CD4-positive, alpha-beta T cell treated with Interferon gamma for 1 hour (primary cell): ENCODE data around the gene METTL8.

Experiments used
- DNase-seq: peaks from one replicate; pipeline ENCODE4 v3.0.0-alpha.2; 2020

METTL8 gene

DNA sequence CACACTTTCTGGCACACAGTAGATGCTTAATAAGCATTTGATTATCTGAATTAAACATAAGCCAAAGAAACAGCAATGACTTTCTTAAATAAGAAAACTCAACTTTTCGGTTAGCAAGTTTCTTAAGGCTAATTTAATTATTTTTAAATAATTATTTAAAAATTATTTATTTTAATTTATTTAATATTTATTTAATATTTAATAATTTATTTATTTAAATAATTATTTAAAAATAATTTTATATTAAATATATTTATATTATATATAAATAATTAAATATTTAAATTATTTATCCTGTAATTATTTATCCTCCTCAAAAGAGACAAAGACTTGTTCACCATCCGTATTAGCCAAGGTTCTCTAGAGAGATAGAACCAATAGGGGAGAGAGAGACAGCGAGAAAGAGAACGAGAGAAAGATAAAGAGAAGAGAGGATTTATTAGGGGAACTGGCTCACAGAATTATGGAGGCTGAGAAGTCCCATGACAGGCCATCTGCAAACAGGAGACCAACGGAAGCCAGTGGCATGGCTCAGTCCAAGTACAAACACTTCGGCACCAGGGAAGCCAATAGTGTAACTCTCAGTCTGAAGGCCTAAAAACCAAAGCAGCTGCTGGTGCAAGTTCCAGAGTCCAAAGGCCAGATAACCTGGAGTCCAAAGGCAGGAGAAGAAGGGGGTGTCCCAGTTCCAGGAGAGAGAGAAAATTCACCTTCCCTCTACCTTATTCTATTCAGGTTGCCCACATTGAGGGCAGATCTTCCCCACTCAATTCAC lies 125.3 kb downstream of the METTL8 start:
- no peak for DNase-seq

DNA sequence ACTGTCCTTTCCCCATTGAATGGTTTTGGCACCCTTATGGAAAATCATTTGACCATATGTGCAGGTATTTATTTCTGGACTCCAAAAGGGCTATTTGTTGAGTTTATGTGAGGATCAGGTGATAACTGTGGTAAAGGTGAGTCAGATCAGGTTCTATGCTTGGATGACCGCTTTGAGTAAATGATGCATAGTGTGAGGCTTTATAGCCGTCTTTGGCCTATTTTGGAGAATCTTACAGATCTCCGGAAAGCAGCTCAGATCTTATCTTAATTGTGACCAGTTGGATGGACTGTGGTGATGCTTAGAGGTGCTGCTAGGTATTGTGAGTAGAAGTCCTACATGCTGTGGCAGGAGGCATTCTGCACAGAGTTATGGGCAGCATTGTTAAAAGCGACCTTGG lies 126.2 kb downstream of the METTL8 start:
- DNase-seq: no peak

DNA sequence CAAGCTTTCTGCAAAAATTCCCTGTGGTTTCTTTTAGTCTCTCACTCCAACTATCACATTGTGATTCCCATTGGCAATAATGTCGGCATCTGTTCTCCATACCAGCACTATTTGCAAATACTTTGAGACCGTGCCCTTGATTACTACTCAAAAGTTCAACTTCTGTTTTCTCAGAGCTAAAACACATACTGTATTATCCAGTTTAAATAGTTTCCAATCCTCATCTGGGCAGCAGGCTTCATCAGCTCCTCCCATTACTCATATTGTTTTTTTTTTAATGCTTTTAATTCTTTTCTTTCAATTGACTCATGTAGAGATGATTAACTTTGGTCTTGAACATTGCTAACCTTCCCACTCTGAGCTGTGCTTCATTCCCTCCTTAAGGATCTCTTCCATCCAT lies 135.8 kb downstream of the METTL8 start:
- no peak for DNase-seq

DNA sequence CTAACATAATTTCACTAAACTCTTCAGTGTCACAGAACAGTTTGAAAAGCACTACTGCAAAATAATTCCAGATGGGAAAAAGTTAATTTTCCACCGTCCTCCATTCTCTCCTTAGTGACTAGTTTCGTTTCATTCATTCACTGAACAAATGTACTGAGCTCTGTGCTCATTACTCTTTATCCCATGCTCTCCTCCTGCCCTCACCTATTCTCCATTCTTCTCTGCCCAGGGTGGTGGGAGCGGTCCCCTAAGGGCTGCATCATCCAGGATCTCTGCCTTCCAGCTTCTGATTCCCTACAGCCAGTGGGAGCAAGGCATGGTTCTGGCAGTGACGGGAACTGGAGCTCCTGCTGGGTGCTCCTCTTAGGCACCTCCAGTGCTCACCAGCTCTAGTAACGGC lies 139.2 kb downstream of the METTL8 start:
- no peak for DNase-seq

DNA sequence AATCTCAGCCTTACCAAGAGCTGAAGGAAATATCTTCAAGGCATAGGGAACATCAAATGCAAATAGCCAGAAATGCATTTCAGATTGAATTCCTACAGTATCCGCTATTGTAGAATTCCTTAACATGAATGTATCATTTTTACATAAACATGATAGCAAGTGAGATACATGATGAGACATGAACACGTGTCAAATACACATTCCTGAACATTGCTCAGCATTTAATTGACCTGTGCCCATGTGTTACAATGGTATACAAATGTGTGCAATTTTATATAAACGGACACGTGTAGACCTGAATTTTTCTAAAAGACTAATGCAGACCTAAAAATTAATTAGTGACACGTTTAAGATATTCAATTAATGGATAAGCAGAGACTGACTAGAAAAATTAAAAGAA lies 140.1 kb downstream of the METTL8 start:
- DNase-seq: no peak

DNA sequence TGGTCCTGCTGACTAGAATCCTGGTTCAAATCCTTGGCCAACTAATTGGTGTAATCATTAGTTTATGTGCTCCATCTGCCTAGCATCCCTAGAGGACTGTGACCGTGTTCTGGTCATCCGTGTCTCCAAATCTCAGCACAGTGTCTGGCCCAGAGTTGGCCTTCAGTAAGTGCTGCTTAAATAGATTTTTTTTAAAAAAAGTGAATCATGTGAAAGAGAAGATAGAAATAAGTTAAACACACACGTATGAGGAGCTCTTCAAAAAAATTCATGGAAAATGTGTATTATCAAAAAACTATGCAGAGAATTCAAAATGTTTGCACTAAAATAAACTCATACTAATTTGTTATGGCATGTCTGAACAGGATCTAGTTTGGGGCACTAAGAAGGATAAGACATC lies 143.8 kb downstream of the METTL8 start:
- DNase-seq: no peak

DNA sequence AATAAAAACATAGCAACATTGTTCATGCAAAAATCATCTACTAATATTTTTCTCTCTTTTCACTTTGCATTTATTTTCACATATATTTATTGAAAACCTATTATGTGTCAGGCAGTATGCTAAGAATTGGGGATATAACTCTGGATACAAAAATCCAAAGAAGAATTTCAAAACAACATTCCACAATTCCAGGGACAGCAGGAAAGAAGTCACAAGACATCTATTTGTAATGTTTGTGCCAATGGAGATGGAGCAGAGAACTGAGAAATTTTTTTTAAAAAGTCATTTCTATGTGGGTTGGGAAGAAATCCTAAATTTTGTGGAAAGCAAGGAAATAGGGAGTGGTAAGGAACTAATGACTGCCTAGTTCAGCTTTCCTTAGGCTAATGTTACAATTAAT lies 144.5 kb downstream of the METTL8 start:
- DNase-seq: no peak

DNA sequence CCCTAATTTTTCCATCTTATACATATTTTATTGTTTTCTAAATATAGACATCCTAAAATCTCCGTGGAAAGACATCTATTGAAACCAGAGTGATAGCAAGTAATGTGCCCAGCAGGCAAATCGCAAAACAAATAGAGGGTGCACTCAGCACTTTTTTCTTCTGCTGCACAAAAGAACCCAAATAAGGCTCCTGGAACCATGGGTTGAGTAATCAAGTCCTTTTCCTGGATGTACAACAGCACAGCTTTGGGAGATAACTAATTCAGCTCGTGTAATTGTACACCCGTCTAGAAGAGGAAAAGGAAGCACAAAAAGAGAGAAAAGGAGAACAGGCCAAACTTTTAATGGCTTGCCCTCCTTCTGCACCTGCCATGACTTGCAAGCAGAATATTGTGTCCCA lies 146.2 kb downstream of the METTL8 start:
- DNase-seq: no peak

DNA sequence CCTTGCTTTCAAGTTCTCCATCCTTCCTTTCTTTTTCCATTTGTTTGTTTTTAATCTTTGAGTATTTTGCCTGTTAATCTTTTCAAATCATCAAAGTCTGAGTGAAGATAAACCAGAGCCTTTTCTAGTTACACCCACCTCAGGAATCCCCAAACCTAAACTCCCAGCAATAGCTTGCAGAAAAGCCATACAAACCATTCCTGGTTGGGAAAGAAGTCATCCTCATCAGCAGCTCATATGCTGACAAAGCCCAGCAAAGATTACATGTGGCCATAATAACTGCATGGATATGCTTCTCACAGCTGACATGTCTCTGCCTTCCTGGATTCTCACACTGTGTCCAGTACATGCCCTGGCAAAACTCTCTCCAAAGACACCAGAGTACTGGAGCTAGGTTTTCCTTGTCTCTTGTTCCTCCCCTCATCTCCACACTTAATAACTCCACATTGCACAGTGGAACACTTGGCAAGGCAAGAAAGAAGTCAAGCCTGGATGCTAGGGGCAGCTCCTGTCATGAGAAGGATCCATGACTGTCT lies 146.7 kb downstream of the METTL8 start:
- DNase-seq: no peak

DNA sequence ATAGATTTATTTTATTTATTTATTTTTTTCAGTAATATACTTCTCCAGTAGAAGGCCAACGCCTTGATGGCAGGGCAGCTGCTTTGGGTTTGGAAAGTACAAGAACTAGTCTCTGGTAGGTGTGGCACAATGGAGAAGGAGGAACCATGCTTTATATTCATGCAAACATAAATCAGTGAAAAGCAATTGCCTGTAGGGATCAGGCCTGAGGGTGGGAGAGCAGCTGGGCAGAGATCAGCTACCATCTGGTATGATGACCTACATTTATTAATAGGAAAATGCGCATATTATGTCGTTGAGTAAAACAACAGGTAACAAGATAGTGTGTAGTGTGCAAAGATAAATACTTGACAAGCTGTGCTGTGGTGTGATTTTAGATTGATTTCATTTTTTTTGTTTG lies 152.7 kb downstream of the METTL8 start:
- no peak for DNase-seq

DNA sequence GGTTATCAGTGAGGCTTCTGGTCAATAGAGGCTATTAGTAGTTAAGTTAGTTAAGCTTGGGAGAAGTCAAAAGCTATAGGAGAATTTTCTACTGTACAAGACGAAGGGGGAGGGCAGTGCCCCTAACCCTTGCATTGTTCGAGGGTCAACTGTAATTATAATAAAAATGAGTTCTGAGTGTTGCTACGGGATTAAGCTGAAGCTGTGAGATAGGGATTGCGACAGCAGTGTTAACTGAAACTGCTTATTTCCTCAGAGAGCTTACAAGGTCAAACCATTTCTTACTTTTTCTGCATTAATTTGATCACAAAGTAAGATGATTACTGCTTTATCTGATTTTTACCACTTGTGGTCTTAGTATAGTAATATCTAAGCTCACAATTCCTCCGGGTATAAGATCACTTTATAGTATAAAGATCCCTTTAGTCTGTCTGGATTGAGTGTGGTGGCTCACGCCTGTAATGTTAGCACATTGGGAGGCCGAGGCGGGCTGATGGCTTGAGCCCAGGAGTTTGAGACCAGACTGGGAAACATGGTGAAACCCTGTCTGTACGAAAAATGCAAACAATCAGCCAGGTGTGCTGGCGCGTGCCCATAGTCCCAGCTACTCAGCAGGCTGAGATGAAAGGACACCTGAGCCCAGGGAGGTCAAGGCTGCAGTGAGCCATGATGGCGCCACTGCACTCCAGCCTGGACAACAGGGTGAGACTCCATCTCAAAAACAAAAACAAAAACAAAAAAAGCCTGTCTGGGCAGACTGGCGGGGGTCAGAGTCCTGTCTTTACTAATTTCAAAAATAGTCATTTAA lies 153.6 kb downstream of the METTL8 start:
- DNase-seq: no peak

DNA sequence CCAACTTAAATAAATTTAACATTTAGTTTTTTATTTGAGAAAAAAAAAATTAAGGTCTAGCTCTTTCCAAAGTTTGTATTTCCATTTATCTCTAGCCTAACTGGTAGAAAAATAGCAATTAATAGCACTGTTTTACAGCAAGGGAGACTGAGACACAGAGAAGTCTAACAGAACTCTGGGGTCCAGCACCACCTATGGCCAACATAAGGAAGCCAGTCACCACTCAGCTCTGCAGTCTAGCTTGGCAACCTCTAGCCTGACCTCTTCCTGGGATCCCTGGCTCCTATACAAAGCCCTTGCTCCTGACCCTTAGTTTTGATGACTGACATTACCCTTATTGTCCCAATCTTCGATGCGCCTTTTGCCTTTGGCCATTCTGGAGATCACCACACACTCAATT lies 159.0 kb downstream of the METTL8 start:
- DNase-seq: no peak

DNA sequence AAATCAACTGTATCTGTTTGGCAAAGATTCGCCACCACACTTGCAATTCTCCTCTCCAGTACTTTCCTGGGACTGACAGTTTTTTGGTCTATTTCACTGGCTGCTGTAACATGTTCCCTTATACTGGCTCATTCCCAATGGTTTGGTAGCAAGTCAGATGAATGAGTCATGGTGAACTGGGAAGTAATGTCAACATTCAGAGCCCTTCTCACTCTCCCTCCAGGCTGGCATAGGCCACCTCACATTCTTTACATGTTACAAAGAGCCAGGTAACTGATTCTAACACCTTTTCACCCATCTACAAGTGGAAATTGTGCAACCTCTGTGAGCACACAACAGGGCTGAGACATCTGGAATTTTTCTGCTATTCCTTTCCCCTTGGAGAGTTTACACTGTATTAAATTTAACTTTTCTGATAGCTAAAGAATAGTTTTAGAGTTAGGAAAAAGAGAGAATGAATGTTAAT lies 161.8 kb downstream of the METTL8 start:
- DNase-seq: no peak

DNA sequence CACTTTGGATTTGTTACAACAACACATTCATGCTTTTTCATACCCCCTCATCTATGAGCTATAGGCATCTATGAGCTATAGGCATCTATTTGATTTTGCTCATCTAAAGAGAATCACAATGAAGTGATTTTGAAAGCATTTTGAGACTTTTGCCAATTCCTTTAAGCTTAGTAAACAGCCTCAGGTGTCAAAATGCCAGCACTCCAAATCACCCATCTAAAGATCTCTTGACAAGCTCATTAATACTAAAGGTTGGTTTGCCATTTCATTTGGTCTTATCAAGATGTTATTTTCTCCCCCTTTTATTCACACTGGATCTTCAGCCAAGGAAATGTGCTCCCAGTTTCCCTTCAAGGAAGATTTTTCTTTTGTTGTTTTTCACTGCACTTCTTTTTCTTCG lies 162.4 kb downstream of the METTL8 start:
- no peak for DNase-seq

DNA sequence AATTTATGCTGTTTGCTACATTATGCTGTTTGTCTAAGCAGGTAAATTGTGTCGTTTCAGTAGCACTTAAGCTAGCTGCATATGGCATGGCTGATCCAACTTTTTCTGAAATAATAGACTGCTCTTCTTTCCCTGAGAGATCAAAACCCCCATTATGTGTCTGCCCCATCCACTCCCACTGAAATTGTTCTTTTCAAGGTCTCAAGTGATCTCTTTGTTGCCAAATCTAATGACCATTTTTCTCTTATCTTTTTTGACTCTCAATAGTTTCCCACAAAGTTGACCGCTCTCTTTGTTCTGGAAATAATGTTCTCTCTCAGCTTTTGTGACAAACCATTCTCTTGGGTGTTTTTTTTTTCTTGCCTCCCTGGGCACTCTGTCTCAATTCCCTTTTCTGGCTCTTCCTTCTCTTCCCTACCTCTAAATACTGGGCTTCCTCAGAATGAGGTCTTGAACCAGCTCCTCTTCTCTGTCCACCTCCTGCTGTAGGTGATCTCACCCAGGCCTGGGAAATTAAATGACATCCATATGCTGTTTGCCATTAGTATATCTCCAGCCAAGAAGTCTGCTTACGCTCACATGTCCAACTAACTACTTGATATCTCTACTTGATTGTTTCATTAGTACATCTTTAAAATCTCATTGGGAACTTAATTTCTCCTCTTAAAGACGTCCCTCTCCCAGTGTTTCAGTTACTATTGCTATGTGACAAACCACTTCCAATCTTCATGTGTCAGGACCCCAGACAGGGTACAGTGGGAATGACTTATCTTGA lies 165.7 kb downstream of the METTL8 start:
- no peak for DNase-seq
